PC-3 (cell line): ENCODE results near the gene TEAD3. TPM values are rescaled to one million over a fixed set of nuclear protein-coding genes. Genes with fewer than 3 reads are reported as not detected.

Source experiments
- ATAC-seq: fragments of 200-7000 bp; cut with Tn5 transposase; 2 replicates; pipeline ENCODE4 v1.9.1; 2020; ENCODE audit warnings: mild to moderate bottlenecking, moderate library complexity
- BruUV-seq: library from RNA; stranded (reverse); fragments of 400-500 nt; replicated peaks from 2 replicates; lab custom pipeline; 2021; lab: Mats Ljungman, UMichigan
- CTCF ChIA-PET: fragments of 300-600 bp; sonication (Branson Sonifier 250); formaldehyde crosslinking; loops from one replicate; lab custom pipeline; 2022; ENCODE audit warnings: antibody characterized with exemption; lab: Charles Lee
- POLR2A ChIA-PET: fragments of 300-600 bp; sonication (Branson Sonifier 250); formaldehyde crosslinking; loops from one replicate; lab custom pipeline; 2022; ENCODE audit warnings: antibody characterized with exemption; ENCODE audit not compliant: unreplicated experiment; lab: Charles Lee
- DNase-seq: peaks from one replicate; pipeline ENCODE4 v3.0.0-alpha.2; 2015
- H2AFZ ChIP-seq: fragments of 300-600 bp; sonication (generic); 2 replicates; pipeline ENCODE4 v1.6.0; 2016; ENCODE audit warnings: antibody characterized with exemption, low read length
- H3F3A ChIP-seq: fragments of 300-600 bp; sonication (generic); one replicate; pipeline ENCODE4 v1.6.0; 2017; ENCODE audit warnings: antibody characterized with exemption, low read length, control low read depth, mild to moderate bottlenecking; ENCODE audit not compliant: unreplicated experiment
- H3K27ac ChIP-seq: fragments of 300-600 bp; sonication (generic); 2 replicates; pipeline ENCODE4 v1.5.1; 2016; ENCODE audit warnings: mild to moderate bottlenecking, low read length
- H3K27me3 ChIP-seq: fragments of 300-600 bp; sonication (generic); 2 replicates; pipeline ENCODE4 v1.6.1; 2016; ENCODE audit warnings: low read length, mixed read lengths
- H3K36me3 ChIP-seq: fragments of 300-600 bp; sonication (generic); 2 replicates; pipeline ENCODE4 v1.6.1; 2016; ENCODE audit warnings: low read depth, mixed run types, low read length, mixed read lengths
- H3K4me1 ChIP-seq: fragments of 300-600 bp; sonication (generic); 2 replicates; pipeline ENCODE4 v1.5.1; 2016; ENCODE audit warnings: low read length; ENCODE audit not compliant: insufficient read depth
- H3K4me2 ChIP-seq: fragments of 300-600 bp; sonication (generic); 2 replicates; pipeline ENCODE4 v1.6.0; 2016; ENCODE audit warnings: low read length
- H3K4me3 ChIP-seq: fragments of 300-600 bp; sonication (generic); 2 replicates; pipeline ENCODE4 v1.5.1; 2016; ENCODE audit warnings: mild to moderate bottlenecking, low read length, mixed read lengths
- H3K79me2 ChIP-seq: fragments of 300-600 bp; sonication (generic); 2 replicates; pipeline ENCODE4 v1.6.1; 2017; ENCODE audit warnings: low read length, mixed read lengths
- H3K9ac ChIP-seq: fragments of 300-600 bp; sonication (generic); 2 replicates; pipeline ENCODE4 v1.6.0; 2016; ENCODE audit warnings: mild to moderate bottlenecking, low read length
- H3K9me2 ChIP-seq: fragments of 300-600 bp; sonication (generic); replicated peaks from 2 replicates; pipeline ENCODE4 v1.6.1; 2016; ENCODE audit warnings: mixed run types, low read length, mixed read lengths
- H3K9me3 ChIP-seq: fragments of 300-600 bp; sonication (generic); 2 replicates; pipeline ENCODE4 v1.6.1; 2016; ENCODE audit warnings: low read length, mixed read lengths
- H4K20me1 ChIP-seq: fragments of 300-600 bp; sonication (generic); 2 replicates; pipeline ENCODE4 v1.6.1; 2016; ENCODE audit warnings: low read length, mixed read lengths
- EZH2 ChIP-seq: fragments of 300-600 bp; sonication (generic); IDR thresholded peaks from one replicate; pipeline ENCODE4 v1.6.1; 2017; ENCODE audit warnings: antibody characterized with exemption, mild to moderate bottlenecking, low read length; ENCODE audit not compliant: unreplicated experiment
- EZH2phosphoT487 ChIP-seq: fragments of 300-600 bp; sonication (generic); IDR thresholded peaks from 2 replicates; pipeline ENCODE4 v1.6.1; 2018; ENCODE audit warnings: mild to moderate bottlenecking, antibody characterized with exemption, low read length, borderline replicate concordance
- intact Hi-C: fragments of 100-400 bp; cut with micrococcal nuclease; formaldehyde crosslinking; loops from 2 replicates; pipeline ENCODE4 v1.9.0; 2023
- total RNA-seq: library from RNA; depleted of rRNA; stranded (reverse); fragments of >200 nt; gene quantifications from 2 replicates; pipeline ENCODE4 v1.2.3, GENCODE V29; 2014
- TF ChIP-seq, protein P1 (sequence below): fragments of 300-600 bp; sonication (generic); conservative IDR thresholded peaks from 2 replicates; pipeline ENCODE4 v1.5.1; 2017; ENCODE audit warnings: antibody characterized with exemption, low read depth, mild to moderate bottlenecking, low read length

Gene TEAD3
- total RNA-seq, 1 experiment from 2014 or later, result 9.2 TPM

DNA sequence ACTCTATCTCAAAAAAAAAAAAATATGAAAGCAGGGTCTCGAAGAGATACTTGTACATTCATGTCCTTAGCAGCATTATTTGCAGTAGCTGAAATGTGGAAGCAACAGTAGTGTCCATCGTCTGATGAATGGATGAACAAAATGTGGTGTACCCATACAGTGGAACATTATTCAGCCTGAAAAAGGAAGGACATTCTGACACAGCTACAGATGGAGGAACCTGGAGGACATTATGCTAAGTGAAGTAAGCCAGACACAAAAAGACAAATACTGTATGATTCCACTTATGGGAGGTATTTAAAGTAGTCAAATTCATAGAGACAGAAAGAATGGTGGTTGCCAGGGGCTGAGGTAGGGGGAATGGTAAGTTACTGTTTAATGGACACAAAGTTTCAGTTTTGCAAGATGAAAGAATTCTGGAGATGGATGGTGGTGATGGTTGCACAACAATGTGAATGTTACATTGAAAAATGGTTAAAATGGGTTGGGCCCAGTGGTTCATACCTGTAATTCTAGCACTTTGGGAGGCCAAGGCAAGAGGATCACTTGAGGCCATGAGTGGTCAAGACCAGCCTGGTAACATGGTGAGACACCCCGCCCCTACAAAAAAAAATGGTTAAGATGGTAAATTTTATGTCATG lies 27.6 kb upstream of the TEAD3 start:
- BruUV-seq, result no TSS peak
- DNase-seq, result no peak
- Histone ChIP-seq H3K9me2 (no peaks in the 10 kb centered on the region), H3F3A (no peaks in the 10 kb centered on the region), H3K36me3 (no peaks in the 10 kb centered on the region), H3K9me3 (no peaks in the 10 kb centered on the region), H3K4me3 (no peak overlapping the region), H3K27ac (no peak overlapping the region), H3K79me2 (no peaks in the 10 kb centered on the region), H3K4me1 (no peaks in the 10 kb centered on the region), H4K20me1 (no peaks in the 10 kb centered on the region), H3K27me3 (no peaks in the 10 kb centered on the region), H3K4me2 (no peak overlapping the region), H3K9ac (no peak overlapping the region), H2AFZ (no peak overlapping the region)
- POLR2A ChIA-PET, result no interaction called here
- intact Hi-C loops, result loop anchor here (5.0 to 10.0 kb wide), 2 partner anchors 90 to 163 kb away; partner anchors contain the start of gene FKBP5
- ATAC-seq, result no peak
- CTCF ChIA-PET, result interaction anchor here (0.6 to 0.9 kb wide), 2 partner anchors 28 to 248 kb away, joined by 3 to 7 read pairs; no protein-coding TSS in a partner anchor
- TF ChIP-seq EZH2, result no peak
- TF ChIP-seq EZH2phosphoT487, result no peak
- TF ChIP-seq, protein P1, sequence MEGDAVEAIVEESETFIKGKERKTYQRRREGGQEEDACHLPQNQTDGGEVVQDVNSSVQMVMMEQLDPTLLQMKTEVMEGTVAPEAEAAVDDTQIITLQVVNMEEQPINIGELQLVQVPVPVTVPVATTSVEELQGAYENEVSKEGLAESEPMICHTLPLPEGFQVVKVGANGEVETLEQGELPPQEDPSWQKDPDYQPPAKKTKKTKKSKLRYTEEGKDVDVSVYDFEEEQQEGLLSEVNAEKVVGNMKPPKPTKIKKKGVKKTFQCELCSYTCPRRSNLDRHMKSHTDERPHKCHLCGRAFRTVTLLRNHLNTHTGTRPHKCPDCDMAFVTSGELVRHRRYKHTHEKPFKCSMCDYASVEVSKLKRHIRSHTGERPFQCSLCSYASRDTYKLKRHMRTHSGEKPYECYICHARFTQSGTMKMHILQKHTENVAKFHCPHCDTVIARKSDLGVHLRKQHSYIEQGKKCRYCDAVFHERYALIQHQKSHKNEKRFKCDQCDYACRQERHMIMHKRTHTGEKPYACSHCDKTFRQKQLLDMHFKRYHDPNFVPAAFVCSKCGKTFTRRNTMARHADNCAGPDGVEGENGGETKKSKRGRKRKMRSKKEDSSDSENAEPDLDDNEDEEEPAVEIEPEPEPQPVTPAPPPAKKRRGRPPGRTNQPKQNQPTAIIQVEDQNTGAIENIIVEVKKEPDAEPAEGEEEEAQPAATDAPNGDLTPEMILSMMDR, result no peak

DNA sequence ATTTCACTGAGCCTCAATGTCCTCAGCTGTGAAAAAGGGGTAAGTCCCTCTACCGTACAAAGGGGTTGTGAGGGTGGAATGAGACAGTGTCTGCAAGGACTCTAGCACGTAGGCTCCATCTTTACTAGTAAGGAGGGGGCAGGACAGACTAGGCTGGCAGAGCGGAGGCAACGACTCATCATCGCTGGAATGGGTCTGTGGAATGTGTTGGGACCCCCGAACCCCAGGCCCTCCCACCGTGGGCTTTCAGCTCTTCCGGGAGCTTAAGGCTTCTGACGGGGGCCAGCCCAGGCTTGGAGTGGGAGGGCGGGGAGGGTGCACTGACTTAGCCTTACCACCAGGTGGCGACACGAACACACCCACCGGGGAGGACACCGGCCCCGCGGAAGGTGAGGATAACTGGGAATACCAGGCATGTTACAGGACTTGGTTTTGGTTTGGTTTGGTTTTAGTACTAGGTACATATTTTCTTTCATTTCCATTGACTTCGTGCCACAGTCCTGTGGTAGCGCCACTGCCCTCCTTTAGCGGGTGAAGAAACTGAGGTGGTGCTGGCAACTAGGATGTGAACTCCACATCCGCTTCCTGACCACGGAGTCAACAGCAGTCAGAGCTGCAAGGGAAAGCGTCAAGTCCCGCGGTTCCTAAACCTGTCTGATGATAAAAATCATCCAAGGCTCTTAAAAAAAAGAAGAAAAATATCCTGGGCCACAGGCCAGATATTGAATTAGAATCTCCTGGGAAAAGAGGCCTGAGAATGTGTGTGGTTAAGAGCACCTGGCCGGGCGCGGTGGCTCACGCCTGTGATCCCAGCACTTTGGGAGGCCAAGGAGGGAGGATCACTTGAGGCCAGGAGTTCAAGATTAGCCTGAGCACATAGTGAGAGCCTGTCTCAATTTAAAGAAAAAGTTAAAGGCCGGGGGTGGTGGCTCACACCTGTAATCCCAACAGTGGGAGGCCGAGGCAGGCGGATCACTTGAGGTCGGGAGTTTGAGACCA lies 26.1 kb upstream of the TEAD3 start:
- ATAC-seq, result peak; percentile 98
- TF ChIP-seq, protein P1, result peak; percentile 90
- TF ChIP-seq EZH2phosphoT487, result no peak
- no peak overlapping the region for H3K9ac ChIP-seq
- peak; percentile 82 for DNase-seq
- ChIA-PET POLR2A (interaction anchor here (0.6 kb wide), 1 partner anchor 164 kb away, joined by 7 read pairs; no protein-coding TSS in a partner anchor), CTCF (interaction anchor here (0.6 to 1.4 kb wide), 14 partner anchors 8 to 309 kb away, joined by 3 to 25 read pairs (median 5); partner anchors contain the start of gene ARMC12)
- no peaks in the 10 kb centered on the region for H3F3A ChIP-seq
- intact Hi-C loops, result loop anchor here (1.0 to 10.0 kb wide), 5 partner anchors 30 to 214 kb away; partner anchors contain the start of genes ARMC12 and FKBP5
- no peaks in the 10 kb centered on the region for H3K9me2 ChIP-seq
- H3K4me3 ChIP-seq, result peak overlapping the region; percentile 62
- no peaks in the 10 kb centered on the region for H3K27me3 ChIP-seq
- no peak overlapping the region for H3K27ac ChIP-seq
- H3K4me1 ChIP-seq, result no peaks in the 10 kb centered on the region
- H2AFZ ChIP-seq, result peak overlapping the region; percentile 93
- BruUV-seq, result no TSS peak
- H3K79me2 ChIP-seq, result no peaks in the 10 kb centered on the region
- H3K9me3 ChIP-seq, result no peaks in the 10 kb centered on the region
- H3K36me3 ChIP-seq, result no peaks in the 10 kb centered on the region
- H4K20me1 ChIP-seq, result no peaks in the 10 kb centered on the region
- H3K4me2 ChIP-seq, result peak overlapping the region; percentile 85
